ENCODE data around the gene KCNAB2.

GRCh38 chr1:6097117-6097595, 51.5 kb downstream of the KCNAB2 start:
- no peak for TF ChIP-seq TAF1 (IDR thresholded peaks at IDR 0.05; ENCODE audit: borderline replicate concordance, low read depth, low read length)
- no peak for TF ChIP-seq POLR2AphosphoS5 (IDR thresholded peaks at IDR 0.05; ENCODE audit: low read depth, low read length)
- no peak for TF ChIP-seq POLR2A (IDR thresholded peaks at IDR 0.05; ENCODE audit: low read depth, low read length)

Data from GM12892 (cell line).